Activated CD4-positive, alpha-beta T cell treated with anti-CD3 and anti-CD28 coated beads, Interleukin-2, Interleukin-6, amounts not matched to agents 100 ng/mL and 50 ng/mL, durations not matched to agents 16 hours and 8 hours (primary cell): ENCODE data around the gene CABLES2.

Experiments
- DNase-seq: peaks from one replicate; pipeline ENCODE4 v3.0.0-alpha.2; 2020

CABLES2 gene

DNA sequence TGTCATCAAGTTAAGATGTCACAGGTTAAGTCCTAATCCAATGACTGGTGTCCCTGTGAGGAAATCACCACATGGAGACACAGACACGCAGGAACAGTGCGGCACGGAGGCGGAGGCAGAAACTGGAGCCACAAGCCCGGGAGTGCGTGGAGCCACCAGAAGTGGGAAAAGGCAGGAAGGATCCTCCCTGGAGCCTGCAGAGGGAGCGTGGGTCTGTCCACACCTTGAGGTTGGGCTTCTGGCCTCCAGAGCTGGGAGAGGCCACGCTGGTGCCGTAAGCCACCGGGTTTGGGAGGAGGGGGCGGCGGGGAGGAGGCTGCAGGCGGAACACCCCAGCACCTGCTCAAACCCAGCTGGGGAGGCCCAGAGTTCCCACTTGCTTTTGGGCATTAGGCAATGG lies 3.8 kb downstream of the CABLES2 start:
- DNase-seq = no peak

DNA sequence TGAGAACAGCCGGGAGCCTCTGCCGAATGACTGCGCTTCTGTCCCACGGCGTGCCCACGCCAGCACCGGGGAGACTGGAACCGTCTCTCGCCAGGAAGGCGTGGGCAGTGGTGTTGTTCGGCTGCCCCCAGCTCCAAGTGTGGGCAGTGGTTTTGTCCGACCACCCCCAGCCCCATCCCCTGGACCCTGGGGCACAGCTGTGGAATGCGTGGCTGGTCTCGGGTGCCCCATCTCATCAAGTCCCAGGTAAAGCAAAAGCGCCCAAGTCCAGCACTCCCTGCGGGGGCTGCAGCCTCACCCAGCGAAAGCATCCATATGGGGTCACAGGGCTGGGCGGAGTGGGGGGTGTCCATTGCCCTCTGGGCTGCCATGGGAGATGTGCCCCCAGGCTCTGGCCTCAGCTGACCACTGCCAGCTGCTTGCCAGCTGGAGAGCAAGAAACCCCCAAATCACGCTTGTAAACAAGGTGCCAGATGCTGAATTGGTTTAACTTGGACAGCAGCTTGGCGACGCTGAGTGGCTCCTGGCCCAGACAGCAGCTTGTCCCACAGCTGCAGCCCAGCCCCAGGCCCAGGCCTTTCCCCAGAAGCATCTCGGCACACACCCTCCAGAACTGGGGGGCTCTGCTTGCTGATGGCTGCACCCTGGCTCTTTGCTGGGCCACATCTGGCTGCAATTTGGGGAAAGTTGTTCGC lies 4.5 kb downstream of the CABLES2 start:
- no peak for DNase-seq

GRCh38 chr20:62401331-62401779 lies 5.7 kb downstream of the CABLES2 start:
- no peak for DNase-seq

GRCh38 chr20:62400541-62400940 lies 6.5 kb downstream of the CABLES2 start:
- no peak for DNase-seq

- no peak for DNase-seq
Measured at GRCh38 chr20:62400021-62400420, 7.1 kb downstream of the CABLES2 start.

- DNase-seq = no peak
Measured at GRCh38 chr20:62398120-62398821, 8.8 kb downstream of the CABLES2 start.

GRCh38 chr20:62396367-62397239 lies 10.5 kb downstream of the CABLES2 start:
- DNase-seq = no peak

DNA sequence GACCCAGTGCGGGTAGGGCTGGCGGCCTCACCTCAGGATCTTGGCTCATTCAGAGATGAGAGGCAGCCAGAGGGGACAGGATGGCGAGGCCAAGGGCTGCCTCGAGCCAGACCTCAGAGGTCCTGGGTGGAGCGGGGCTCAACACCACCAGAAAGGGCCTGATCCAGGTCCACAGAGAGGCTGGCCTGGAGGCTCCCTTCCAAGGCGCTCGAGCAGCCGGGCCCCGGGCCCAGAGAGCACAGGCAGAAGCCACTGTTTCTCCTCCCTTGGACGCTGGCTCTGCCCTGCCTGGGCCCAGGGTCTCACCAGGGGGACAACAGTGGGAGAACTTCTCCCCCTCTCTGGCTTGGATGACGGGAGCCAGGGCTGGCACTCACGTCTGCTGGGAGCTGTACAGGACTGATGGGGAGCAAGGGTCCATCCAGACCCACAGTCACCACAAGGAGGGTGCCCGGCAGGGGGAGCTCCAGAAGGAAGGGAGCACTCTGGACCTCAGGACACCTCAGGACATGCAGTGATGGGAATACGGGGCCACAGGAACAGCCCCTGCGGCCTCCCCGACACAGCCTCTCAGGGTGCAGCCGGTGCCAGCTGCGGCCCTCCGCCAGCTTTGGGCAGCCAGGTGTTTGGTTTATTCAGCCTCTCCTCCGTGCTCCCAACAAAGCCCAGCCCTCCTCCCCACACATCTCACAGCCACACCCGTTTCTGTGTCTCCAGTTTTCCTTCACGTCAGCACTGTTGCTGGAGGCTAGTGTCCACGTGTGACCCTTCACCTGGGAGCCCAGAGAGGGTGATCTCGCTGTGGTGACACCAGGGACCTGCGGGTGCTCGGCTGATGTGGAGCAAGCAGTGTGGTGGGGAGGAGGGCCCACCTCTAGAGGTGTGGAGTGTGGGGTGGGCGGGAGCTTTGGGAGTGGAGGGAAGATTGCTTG lies 11.5 kb downstream of the CABLES2 start:
- no peak for DNase-seq

GRCh38 chr20:62394248-62395245 lies 12.5 kb downstream of the CABLES2 start:
- DNase-seq = no peak

GRCh38 chr20:62393830-62394229 lies 13.3 kb downstream of the CABLES2 start:
- DNase-seq = no peak

DNA sequence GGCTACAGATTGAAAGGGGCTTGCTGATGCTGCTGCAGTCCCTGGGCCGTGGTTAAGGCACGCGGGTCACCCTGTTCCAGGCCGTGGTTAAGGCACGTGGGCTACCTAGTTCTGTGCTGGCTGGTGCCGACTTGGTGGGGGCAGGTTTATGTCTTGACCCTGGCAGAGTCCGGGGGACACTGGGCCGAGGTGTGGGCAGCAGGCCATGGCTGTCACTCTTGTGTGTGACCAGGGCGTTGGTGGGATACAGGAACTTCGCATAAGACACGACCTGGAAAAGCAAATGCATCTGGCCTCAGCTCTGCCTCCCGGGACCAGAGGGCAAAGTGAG lies 13.8 kb downstream of the CABLES2 start:
- DNase-seq = no peak

GRCh38 chr20:62392621-62393334 lies 14.3 kb downstream of the CABLES2 start:
- no peak for DNase-seq

GRCh38 chr20:62392077-62392418 lies 15.0 kb downstream of the CABLES2 start:
- DNase-seq = no peak

DNA sequence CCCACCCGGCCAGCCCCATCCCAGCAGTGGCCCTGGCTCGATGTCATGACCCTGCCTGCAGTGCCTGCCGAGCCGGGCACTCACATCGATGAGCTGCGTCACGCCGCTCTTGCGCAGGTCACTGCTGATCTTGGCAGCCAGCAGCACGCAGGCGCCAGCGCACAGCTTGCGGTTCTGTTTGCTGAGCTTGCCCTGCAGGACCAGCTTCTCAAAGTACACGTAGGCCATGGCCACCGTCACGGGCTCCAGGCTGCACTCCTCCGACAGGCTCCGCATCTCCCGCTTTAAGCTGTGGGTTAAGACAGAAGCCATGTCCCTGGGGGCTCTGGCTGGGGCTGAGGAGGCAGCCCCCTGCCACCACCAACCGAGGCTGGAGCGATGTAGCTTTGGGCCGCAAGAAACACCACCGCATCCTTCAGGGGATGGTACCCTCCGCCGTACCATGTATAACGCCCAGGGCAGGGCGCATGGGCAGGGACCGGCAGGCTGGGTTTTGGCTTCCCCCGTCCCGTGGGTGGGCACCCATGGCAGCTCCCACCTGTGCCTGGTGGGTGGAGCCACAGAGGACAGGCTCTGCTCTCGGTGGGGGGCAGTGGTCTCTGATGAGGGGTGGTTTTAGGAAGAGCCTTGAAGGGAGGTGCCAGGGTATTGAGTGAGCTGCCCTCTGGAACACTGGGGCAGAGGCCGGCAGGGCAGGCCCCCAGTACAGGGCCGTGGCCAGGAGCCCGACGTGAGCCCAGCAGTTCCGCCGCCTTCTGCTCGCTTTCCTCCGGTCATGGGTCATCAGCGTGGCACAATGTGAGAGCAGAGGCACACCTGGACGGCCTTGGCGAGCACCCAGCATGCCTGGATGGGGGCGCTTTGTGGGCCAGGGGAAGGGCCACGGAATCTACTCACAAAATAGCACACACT lies 15.7 kb downstream of the CABLES2 start:
- DNase-seq = peak; percentile 10

DNA sequence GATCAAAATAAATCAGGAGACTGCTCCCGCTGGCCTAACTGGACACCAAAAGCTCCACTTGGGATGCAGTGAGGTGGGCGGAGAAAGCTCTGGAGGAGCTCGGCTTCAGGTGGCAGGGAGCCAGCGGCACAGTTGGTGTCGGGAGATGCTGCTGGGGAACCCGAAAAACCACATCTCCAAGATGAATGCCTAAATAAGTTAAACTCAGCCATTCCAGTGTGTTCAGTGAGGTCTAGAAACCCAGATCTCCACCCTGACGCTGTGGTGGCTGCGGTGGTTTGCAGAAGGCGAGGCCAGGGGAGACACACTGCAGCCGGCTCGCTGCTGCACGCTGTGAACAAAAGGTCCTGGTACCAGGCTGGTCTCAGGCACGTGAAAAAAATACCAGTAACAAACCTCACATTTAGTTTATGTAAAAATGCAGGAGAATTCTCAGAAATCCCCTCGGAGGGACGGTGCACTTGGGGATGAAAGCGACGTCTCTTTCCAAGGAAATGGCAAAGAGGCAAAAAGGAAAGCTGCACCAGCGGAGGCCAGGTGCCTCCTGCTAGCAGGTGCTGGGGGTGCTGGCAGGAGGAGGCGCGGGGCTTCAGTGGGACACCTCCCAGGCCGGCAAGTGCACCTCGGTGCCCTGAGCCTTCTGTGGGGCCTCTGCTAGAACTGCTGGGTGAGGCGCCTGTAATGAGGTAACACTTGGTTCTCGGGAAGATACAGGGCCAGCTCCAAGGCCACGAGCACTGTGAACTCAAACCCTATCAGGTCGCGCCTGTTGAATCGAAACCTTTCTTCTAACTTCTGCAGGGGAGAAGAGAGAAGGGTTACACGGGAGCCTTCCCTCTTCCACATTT lies 16.5 kb downstream of the CABLES2 start:
- DNase-seq = peak; percentile 14

GRCh38 chr20:62389601-62390087 lies 17.4 kb downstream of the CABLES2 start:
- no peak for DNase-seq

GRCh38 chr20:62388839-62389600 lies 18.1 kb downstream of the CABLES2 start:
- DNase-seq = peak; percentile 17
